RWPE2 (cell line): ENCODE results near the gene MAP4K5.
A peak's percentile ranks its signal among the peaks of the same experiment; 100 is the strongest.

Experiments used
- ATAC-seq: fragments of 200-7000 bp; cut with Tn5 transposase; 3 replicates; pipeline ENCODE4 v1.9.1; 2021; ENCODE audit warnings: low read depth
- DNase-seq: peaks from one replicate; pipeline ENCODE4 v3.0.0-alpha.2; 2020; ENCODE audit warnings: low spot score
- H3K27ac ChIP-seq: fragments of 450-650 bp; 2 replicates; pipeline ENCODE4 v1.5.1; 2017; ENCODE audit warnings: mild to moderate bottlenecking; ENCODE audit not compliant: poor library complexity, severe bottlenecking
- H3K27me3 ChIP-seq: fragments of 250-450 bp; sonication (Bioruptor Pico); 2 replicates; pipeline ENCODE4 v1.5.1; 2021; ENCODE audit warnings: mild to moderate bottlenecking, moderate library complexity; ENCODE audit not compliant: insufficient read depth, poor library complexity, severe bottlenecking
- H3K36me3 ChIP-seq: fragments of 250-450 bp; sonication (Bioruptor Pico); 2 replicates; pipeline ENCODE4 v1.5.1; 2020; ENCODE audit warnings: low read depth, mild to moderate bottlenecking, moderate library complexity
- H3K4me1 ChIP-seq: fragments of 250-450 bp; sonication (Bioruptor Pico); 2 replicates; pipeline ENCODE4 v1.5.1; 2021; ENCODE audit warnings: mild to moderate bottlenecking, moderate library complexity; ENCODE audit not compliant: insufficient read depth, poor library complexity, severe bottlenecking
- H3K4me3 ChIP-seq: fragments of 250-450 bp; sonication (Bioruptor Pico); 2 replicates; pipeline ENCODE4 v1.5.1; 2021; ENCODE audit warnings: mild to moderate bottlenecking, moderate library complexity; ENCODE audit not compliant: severe bottlenecking
- H3K9me3 ChIP-seq: fragments of 250-450 bp; sonication (Bioruptor Pico); 2 replicates; pipeline ENCODE4 v1.5.1; 2021; ENCODE audit warnings: mild to moderate bottlenecking, moderate library complexity; ENCODE audit not compliant: severe bottlenecking
- TF ChIP-seq, protein P1 (sequence below): fragments of 450-650 bp; IDR thresholded peaks from one replicate; pipeline ENCODE4 v1.5.1; 2017; ENCODE audit warnings: mild to moderate bottlenecking, moderate library complexity; ENCODE audit not compliant: poor library complexity, severe bottlenecking

The MAP4K5 gene

DNA sequence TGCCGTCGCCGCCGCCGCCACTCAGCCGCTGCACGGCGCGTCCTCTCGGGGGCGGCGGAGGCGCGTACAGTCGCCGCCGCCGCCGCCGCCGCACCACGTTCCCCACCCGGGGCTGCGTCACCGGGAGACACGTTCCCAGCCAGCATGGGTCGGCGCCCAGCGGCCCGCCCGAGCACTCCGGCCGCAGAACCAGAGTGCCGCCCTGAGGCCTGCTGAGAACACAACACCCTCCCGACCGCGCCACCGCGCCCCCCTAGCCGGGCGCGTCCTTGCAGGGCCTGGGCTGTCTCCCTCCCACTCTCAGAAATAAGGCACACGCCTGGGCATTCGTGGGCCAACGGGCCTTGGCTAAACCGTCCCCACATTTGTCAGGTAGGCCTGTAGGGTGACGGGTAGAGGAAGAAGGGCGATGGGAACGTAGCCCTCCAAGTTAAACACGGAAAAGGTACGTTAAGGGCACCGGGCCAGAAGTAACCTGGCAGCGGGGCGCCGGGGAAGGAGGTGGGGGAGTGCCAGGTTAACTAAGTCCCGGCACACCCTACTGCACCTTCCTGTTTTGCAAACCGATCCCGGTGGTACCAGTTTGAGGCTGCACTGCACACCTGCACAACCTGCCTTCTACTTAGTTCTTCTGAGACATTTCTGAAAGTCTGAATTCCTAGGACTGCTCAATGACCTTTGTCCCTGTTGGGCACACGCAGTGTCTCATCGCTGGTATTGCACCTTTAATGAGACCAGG is at the start of gene MAP4K5:
MAP4K5 (minus strand) TSS at position 68 of the 739 bp plus-strand sequence. CDS start 520 bp downstream, outside the sequence.
- ATAC-seq, result peak; percentile 89
- DNase-seq, result peak; percentile 94

DNA sequence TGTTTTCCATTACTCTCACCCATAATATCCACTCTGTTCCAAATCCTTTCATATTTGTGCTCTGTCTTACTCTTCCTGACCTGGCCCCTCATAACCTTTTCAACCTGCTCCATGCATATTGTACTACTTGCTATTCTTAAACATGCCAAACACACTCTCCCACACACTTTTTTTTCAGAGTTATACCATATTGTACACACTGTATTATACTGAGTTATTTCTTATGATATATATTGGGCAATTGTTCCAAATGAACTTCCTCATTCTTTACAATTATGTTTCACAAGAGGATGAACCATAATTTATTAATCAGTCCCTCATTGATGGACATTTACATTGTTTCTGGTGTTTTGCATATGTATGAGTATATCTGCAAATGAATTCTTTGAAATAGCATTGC is 46.1 kb upstream of the MAP4K5 start:
- no peak for DNase-seq
- H3K4me1 ChIP-seq, result no peaks in the 10 kb centered on the region
- TF ChIP-seq, protein P1, sequence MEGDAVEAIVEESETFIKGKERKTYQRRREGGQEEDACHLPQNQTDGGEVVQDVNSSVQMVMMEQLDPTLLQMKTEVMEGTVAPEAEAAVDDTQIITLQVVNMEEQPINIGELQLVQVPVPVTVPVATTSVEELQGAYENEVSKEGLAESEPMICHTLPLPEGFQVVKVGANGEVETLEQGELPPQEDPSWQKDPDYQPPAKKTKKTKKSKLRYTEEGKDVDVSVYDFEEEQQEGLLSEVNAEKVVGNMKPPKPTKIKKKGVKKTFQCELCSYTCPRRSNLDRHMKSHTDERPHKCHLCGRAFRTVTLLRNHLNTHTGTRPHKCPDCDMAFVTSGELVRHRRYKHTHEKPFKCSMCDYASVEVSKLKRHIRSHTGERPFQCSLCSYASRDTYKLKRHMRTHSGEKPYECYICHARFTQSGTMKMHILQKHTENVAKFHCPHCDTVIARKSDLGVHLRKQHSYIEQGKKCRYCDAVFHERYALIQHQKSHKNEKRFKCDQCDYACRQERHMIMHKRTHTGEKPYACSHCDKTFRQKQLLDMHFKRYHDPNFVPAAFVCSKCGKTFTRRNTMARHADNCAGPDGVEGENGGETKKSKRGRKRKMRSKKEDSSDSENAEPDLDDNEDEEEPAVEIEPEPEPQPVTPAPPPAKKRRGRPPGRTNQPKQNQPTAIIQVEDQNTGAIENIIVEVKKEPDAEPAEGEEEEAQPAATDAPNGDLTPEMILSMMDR, result no peak
- H3K27ac ChIP-seq, result no peak overlapping the region
- H3K36me3 ChIP-seq, result no peaks in the 10 kb centered on the region
- H3K27me3 ChIP-seq, result no peaks in the 10 kb centered on the region
- ATAC-seq, result no peak
- H3K4me3 ChIP-seq, result no peak overlapping the region
- no peaks in the 10 kb centered on the region for H3K9me3 ChIP-seq

More for the DNA sequence above, at the start of gene MAP4K5:
- peak within 1 kb of the TSS; percentile 95 for H3K4me3 ChIP-seq
- TF ChIP-seq, protein P1, result peak; percentile 100
- peaks cover 21% of the 10 kb centered on the region for H3K4me1 ChIP-seq
- no peaks in the 10 kb centered on the region for H3K9me3 ChIP-seq
- H3K36me3 ChIP-seq, result peaks cover 15% of the 10 kb centered on the region
- peak within 1 kb of the TSS; percentile 74 for H3K27ac ChIP-seq
- H3K27me3 ChIP-seq, result no peaks in the 10 kb centered on the region

DNA sequence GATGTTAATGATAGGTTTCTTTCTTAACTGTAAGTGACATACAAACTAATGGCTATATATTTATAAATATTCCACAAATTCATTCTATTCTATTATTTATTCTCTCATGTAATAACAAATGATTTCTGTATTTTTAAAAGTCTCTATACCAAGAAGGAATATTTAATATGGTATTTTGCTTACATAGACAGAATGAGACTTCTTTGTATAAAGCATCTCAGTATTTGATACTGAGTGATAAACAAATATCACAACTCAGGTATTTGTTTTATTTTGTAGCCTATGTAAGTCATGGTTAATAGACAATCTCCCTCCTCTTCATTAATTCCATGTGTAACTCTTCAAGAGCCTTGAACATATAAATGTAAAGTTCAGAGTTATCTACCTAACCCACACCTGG is 45.6 kb upstream of the MAP4K5 start:
- Histone ChIP-seq H3K4me1 (no peaks in the 10 kb centered on the region), H3K36me3 (no peaks in the 10 kb centered on the region), H3K27ac (no peak overlapping the region), H3K27me3 (no peaks in the 10 kb centered on the region), H3K4me3 (no peak overlapping the region), H3K9me3 (no peaks in the 10 kb centered on the region)
- no peak for ATAC-seq
- DNase-seq, result no peak
- TF ChIP-seq, protein P1, result no peak

DNA sequence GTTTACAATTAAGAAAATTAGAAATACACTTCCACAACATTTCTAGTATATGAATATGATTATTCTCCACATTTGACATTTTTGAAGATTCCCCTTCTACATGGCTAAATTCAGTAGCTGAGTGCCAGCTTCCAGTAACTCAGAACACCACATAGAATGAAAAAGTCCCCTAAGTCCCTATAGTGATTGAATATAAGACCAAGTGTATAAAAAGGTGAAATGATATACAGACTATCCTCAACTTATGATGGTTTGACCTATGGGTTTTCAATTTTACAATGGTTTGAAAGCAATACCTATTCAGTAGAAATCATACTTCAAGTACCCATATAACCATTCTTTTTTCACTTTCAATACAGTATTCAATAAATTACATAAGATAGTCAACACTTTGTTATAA is 43.4 kb upstream of the MAP4K5 start:
- no peak overlapping the region for H3K4me3 ChIP-seq
- ATAC-seq, result no peak
- no peaks in the 10 kb centered on the region for H3K4me1 ChIP-seq
- TF ChIP-seq, protein P1, result no peak
- no peaks in the 10 kb centered on the region for H3K27me3 ChIP-seq
- H3K9me3 ChIP-seq, result no peaks in the 10 kb centered on the region
- H3K27ac ChIP-seq, result no peak overlapping the region
- DNase-seq, result no peak
- H3K36me3 ChIP-seq, result no peaks in the 10 kb centered on the region

DNA sequence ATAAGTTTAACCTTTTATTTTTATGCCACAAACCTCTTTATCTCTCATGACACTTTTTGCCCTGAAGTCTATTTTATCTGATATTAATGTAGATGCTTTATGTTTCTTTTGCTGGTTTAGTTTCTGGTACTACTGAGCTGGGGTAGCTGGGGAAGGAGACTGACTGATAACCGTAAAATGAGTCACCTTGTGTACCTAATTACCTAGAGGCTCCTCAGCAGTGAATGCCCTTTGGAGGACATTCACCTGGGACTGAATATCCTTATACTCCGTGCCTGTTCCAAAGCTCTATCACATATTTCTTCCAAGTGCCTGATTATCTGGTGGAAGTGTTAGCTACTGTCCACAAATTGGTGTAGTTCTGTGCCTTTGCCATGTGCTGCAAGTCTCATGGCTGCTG is 41.5 kb upstream of the MAP4K5 start:
- Histone ChIP-seq H3K27me3 (no peaks in the 10 kb centered on the region), H3K27ac (no peak overlapping the region), H3K4me1 (no peaks in the 10 kb centered on the region), H3K36me3 (no peaks in the 10 kb centered on the region), H3K9me3 (peaks cover 6% of the 10 kb centered on the region), H3K4me3 (no peak overlapping the region)
- ATAC-seq (peak; percentile 67; the same call in 2 of the 3 replicates), DNase-seq (no peak)
- TF ChIP-seq, protein P1, result no peak
